ENCODE data around the gene MAP3K4. TPM values are rescaled to one million over a fixed set of nuclear protein-coding genes. Genes with fewer than 3 reads are reported as not detected.

MAP3K4 gene
- total and polyA plus RNA-seq, 12 donors = 11.9 to 37.0 (median 18.8) TPM

DNA sequence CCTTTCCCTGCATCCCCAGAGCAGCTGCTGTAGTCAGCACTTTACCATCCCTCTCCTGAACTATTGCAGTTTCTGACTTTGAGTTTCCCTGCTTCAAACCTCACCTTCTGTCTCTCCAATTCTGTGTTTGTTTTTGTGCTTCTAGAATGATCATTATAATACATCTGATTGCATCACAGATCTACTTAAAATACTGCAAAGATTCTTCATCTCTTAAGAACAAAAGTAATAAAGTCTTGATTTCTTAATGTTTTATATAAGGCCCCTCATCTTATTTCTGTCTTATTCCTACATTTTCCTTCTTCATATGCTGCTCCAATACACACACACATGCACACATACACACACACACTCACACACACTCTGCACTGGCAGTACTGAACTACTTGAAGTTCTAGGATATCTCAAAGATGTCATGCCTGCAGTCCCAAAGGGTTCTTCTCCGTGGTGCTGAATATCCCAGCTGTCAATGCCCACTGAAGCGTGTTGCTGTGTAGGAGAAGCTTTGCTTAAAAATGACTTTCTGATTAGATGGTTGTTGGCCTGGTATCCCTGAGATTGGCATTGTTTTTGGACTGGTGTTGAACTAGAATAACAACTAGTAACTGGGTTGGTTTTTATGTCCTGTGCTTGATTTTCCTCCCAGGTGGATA is 97.2 kb downstream of the MAP3K4 start:
- no peaks in the 10 kb centered on the region for H3K27me3 ChIP-seq
- TF ChIP-seq POLR2A (IDR thresholded peaks at IDR 0.05) (no peak), CTCF (IDR thresholded peaks at IDR 0.05) (no peak)

DNA sequence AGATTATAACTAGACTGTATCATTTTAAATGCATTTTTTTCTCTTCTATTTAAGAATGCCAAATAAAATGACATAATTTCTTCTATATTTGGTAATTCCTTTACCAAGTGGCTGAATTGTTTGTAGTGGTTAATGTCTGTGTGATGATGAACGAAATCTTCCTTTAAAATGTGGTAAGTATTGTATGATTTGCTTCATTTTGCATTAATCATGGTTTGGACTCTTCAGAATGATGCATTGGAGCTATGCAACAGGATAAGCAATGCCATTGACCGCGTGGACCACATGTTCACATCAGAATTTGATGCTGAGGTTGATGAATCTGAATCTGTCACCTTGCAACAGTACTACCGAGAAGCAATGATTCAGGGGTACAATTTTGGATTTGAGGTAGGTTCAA is 99.6 kb downstream of the MAP3K4 start:
- no peak overlapping the region for H3K27ac ChIP-seq
- TF ChIP-seq POLR2A (IDR thresholded peaks at IDR 0.05) = no peak
- TF ChIP-seq CTCF (IDR thresholded peaks at IDR 0.05) = no peak
- no peak overlapping the region for H3K4me3 ChIP-seq

More for the DNA sequence above, 97.2 kb downstream of the MAP3K4 start:
- Histone ChIP-seq H3K4me1 (replicated peaks in 1 of 2) (no peaks in the 10 kb centered on the region), H3K36me3 (replicated peaks in 1 of 2) (peaks cover 0 to 59% of the 10 kb centered on the region in 2 donors), H3K9me3 (replicated peaks in 1 of 3) (no peaks in the 10 kb centered on the region), H3K27ac (no peak overlapping the region), H3K4me3 (no peak overlapping the region)
- WGBS, 4 donors = 79 to 95% (median 84%) methylated on average over 2 of the region's 2 CpGs
- intact Hi-C loops (cut with DNase I) = loop anchor here in 1 of 2 donors (10.0 kb wide), 1 partner anchor 154 kb away; no protein-coding TSS in a partner anchor
- DNase-seq = no peak

DNA sequence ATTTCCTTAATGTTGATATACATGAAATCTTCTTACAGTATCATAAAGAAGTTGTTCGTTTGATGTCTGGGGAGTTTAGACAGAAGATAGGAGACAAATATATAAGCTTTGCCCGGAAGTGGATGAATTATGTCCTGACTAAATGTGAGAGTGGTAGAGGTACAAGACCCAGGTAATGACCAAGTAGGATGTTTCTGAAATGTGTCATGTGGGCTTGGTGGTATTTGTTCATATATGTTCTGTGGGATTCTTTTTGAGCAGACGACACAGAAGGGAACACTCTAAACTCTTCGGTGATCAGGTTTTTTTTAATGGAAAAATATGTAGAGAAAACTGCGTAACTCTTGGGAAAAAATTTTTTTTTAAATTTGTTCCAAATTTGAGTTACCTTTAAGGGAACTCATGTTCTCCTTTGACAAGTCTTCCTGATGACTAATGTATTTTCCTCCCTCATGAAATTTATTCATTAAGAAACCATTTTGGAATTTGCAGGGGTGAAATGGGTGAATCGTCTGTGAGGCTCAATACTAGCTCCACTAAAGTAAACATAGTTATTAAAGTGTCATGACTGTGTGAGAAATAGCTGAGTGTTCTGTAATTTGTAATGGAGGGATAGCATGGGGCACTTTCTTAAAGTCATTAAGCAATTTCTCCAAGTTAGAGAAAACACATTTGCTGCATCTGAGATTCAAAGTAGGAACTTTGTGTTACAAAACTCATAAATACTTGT is 100.6 kb downstream of the MAP3K4 start:
- Histone ChIP-seq H3K4me1 (replicated peaks in 1 of 2) (no peaks in the 10 kb centered on the region), H3K4me3 (no peak overlapping the region), H3K9me3 (replicated peaks in 1 of 3) (peaks cover 0 to 3% (median 0%) of the 10 kb centered on the region in 3 donors), H3K27me3 (no peaks in the 10 kb centered on the region), H3K27ac (no peak overlapping the region), H3K36me3 (replicated peaks in 1 of 2) (peaks cover 0 to 59% of the 10 kb centered on the region in 2 donors)
- TF ChIP-seq POLR2A (IDR thresholded peaks at IDR 0.05) (no peak), CTCF (IDR thresholded peaks at IDR 0.05) (no peak)
- intact Hi-C loops (cut with DNase I) = no loop called here
- DNase-seq = no peak
- WGBS, 4 donors = 85 to 92% (median 89%) methylated on average over 6 of the region's 6 CpGs

More for the DNA sequence above, 99.6 kb downstream of the MAP3K4 start:
- peaks cover 0 to 3% (median 0%) of the 10 kb centered on the region in 3 donors for H3K9me3 ChIP-seq (replicated peaks in 1 of 3)
- no peaks in the 10 kb centered on the region for H3K27me3 ChIP-seq
- intact Hi-C loops (cut with DNase I) = no loop called here
- WGBS, 4 donors = 93 to 99% (median 96%) methylated on average over 4 of the region's 4 CpGs
- H3K36me3 ChIP-seq (replicated peaks in 1 of 2) = peaks cover 0 to 57% of the 10 kb centered on the region in 2 donors
- no peaks in the 10 kb centered on the region for H3K4me1 ChIP-seq (replicated peaks in 1 of 2)
- no peak for DNase-seq

DNA sequence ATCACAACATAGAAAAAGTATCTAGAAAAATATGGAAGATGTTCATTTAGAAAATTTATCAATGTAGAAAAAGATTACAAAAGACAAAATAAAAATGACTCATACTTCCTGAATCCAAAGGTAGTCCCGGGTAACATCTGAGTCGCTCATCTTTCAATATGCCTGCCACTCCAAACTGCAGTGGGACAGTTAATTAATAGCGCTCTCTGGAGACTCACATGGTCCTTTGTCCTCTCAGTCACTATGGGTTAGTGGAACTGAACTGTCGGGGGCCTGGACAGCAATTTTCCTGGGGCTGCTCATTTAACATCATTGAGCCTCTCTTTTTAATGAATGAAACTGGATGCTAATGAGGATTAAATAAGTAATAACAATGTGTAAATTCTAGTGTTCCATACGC is 103.4 kb downstream of the MAP3K4 start:
- H3K27me3 ChIP-seq = no peaks in the 10 kb centered on the region
- TF ChIP-seq POLR2A (IDR thresholded peaks at IDR 0.05) (no peak), CTCF (IDR thresholded peaks at IDR 0.05) (no peak)
- H3K9me3 ChIP-seq (replicated peaks in 1 of 3) = peaks cover 0 to 3% (median 0%) of the 10 kb centered on the region in 3 donors
- DNase-seq = no peak
- H3K27ac ChIP-seq = no peak overlapping the region
- no peaks in the 10 kb centered on the region for H3K4me1 ChIP-seq (replicated peaks in 1 of 2)
- H3K4me3 ChIP-seq = no peak overlapping the region
- WGBS, 4 donors = 66 to 74% (median 69%) methylated on average over 5 of the region's 5 CpGs
- H3K36me3 ChIP-seq (replicated peaks in 1 of 2) = peaks cover 0 to 54% of the 10 kb centered on the region in 2 donors
- intact Hi-C loops (cut with DNase I) = no loop called here
